HG03460 (cell line): Measurements from ENCODE around the gene DKKL1.
A peak's percentile ranks its signal among the peaks of the same experiment; 100 is the strongest.

Experiments used
- ATAC-seq: cut with Tn5 transposase; IDR thresholded peaks from one replicate; pipeline ENCODE4 v1.9.1; 2021; ENCODE audit not compliant: unreplicated experiment

The DKKL1 gene

GRCh38 chr19:49337267-49338022, 26.2 kb upstream of the DKKL1 start:
- ATAC-seq: no peak

DNA sequence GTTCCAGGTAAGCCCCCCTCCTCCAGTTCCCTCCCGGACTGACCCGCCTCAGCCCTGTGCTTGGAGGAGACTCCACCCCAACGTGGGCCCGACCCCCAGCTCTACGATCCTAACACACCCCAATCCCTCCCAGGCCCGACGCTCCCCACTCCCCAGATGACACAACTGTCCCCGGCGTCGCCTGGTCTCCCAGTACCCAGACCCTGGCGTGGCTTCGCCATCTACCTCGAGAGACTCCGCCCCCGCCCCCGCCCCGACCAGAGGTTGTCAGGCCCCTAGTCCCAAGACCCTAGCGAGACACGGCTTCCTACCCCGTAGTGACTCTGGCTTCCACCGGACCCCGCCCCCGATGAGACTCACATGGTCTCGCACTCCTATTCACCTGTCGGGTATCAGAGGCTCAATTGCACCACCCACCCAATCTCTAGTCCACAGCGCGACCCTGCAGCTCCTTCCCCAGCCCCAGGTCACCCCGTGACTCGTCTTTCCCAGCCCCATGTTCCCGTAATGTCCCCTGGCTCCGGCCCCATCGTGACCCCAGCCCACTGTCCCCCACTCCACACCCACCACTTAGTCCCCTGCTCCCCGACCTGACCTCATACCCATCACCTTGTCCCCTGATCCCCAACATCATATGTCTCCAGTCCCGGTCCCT, 25.5 kb upstream of the DKKL1 start:
- no peak for ATAC-seq

DNA sequence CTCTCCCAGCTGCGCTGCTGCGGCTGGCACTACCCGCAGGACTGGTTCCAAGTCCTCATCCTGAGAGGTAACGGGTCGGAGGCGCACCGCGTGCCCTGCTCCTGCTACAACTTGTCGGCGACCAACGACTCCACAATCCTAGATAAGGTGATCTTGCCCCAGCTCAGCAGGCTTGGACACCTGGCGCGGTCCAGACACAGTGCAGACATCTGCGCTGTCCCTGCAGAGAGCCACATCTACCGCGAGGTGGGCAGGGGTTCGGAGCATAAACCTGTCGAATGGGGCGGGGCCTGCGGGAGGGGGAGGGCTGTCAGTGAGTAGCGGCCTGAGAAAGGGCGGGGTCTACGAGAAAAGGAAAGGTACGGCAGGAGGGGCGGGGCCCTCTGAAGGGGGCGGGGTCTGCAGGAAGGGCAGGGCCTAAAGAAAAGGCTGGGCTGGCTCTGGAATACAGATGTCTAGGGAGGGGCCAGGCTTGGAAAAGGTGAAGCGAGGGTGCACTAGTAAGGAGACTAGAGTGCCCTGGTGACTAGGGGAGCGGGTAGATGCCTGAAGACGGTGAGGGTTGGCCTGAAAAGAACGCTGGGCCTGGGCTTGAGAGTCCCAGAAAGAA, 24.9 kb upstream of the DKKL1 start:
- no peak for ATAC-seq

DNA sequence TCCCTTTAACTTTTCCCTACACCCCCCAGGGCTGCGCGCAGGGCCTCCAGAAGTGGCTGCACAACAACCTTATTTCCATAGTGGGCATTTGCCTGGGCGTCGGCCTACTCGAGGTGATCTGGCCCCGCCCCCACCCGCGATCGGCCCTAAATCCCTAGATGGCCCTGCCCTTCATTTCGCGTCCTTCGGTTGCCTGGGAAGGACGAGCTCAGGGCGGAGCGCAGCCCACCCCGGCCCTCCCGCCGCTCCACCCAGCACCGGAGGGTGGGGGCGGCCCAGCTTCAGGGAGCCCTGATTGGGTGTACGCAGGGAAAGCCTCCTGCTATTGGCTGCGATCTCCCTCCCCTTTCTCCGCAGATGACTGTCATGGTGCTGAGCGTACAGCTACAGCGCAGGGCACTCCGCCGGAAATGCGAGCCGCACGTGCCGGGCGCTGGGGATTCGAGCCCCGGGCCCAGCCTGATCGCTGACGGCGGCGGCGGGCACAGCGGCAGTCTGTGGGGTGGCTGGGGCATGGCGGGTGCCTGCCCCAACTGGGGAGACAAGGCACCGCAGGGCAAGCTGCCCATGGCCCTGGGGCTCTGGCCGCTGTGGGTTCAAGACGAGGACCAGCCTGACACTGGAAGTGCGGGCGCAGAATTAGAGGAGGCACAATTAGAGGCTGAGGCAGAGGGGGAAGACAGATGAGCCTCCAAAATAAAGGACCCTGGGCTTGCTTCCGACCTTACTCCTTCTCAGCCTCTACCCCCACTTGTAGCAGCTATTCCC, 24.2 kb upstream of the DKKL1 start:
- no peak for ATAC-seq

DNA sequence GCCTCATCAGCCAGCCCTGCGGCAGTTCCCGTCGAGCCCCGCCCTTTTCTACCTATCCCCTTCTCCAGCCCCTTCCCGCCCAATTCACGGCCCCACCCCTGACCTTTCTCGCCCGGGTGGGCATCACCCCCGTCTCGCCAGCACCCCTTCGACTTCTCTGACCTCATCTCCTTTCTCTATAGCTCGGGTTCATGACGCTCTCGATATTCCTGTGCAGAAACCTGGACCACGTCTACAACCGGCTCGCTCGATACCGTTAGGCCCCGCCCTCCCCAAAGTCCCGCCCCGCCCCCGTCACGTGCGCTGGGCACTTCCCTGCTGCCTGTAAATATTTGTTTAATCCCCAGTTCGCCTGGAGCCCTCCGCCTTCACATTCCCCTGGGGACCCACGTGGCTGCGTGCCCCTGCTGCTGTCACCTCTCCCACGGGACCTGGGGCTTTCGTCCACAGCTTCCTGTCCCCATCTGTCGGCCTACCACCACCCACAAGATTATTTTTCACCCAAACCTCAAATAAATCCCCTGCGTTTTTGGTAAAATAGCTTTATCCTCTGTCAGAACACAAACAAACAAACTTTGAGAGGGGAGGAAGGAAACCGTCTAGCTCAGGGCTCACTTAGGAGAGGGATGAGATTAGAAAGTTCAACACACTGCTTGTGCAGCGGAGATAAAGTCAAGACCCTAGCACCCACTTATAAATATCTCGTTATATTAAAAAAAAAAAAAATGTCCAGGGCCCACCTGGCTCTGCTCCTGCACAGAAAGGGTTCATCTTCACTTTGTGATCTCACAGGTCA, 23.4 kb upstream of the DKKL1 start:
- peak; percentile 53 for ATAC-seq

DNA sequence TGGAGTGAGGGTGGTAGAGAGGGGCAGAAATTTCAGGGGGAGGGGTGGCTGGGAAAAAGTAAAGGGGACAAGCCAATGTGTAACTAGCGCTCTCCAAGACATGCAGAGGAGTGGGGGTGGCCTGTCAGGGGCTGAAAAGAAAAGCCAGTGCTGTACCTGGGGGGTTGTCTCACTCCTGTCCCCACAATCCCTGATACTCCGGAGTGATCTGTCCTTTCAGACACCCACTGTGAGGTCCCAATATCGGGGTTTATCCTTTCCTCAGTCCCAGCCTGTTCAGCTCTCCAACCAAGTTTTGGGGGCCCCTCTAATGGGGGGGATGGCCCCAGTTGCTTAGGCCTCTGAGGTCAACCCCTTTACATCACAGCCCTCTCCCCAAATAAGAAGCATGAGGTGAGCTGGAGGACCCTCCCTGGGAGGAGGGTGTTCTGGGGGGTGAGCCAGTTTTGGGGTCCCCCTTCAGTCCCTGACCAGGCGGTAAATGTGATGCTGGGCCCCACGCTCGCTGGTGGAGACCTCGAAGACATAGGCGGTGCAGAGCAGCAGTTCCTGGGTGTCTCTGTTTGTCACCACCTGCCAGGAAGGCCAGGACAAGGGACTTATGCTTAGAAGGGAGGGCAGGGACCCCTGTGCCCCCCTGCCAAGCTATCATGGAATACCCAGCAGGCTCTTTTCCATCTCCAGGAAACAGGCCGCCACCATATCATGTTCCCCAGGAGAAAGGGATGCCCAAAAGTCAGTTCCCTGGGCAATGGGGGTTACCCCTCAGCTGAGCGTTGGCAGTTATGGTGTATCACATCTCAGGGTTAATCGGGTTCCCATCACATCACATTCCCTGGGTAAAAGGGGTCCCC, 22.6 kb upstream of the DKKL1 start:
- ATAC-seq: no peak

DNA sequence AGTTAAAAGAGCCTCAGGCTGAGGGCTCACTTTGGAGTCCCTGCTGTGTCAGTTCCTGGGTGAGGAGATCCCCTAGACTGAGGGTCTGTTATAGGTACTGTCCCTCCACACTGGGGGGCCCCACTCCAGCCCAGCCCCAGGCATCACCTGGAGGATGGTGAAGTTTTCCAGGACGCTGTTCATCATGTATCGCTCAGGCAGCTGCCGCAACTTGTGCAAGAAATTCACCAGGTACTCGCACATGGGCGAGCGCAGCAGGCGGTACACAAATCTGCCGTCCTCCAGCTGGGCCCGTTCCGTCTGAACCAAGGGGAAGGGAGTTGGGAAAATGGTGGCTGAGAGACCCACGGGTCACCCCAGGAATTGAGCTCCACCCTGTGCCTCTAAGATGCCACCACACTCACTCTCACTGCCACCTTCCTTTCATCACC, 21.4 kb upstream of the DKKL1 start:
- ATAC-seq: no peak

GRCh38 chr19:49343123-49343522, 20.6 kb upstream of the DKKL1 start:
- no peak for ATAC-seq

GRCh38 chr19:49344505-49345423, 18.9 kb upstream of the DKKL1 start:
- ATAC-seq: no peak

- no peak for ATAC-seq
Measured at GRCh38 chr19:49347191-49347590, 16.5 kb upstream of the DKKL1 start.

DNA sequence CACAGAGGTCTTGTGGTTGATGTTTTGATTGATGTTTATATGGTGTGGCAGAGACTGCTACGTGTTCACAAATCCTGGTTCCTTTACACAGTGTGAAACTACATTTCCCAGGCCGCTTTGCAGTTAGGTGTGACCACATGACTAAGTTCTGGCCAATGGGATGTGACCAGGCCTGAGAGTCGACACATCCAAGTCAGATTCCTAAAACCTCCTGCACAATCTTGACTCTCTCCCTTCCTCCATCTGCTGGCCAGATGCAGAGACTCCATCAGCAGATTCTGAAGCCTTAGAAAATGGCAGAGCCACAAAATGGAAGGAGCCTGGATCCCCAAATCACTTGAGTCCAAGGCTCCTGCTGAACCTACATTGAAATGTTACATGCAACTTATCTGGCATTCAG, 15.8 kb upstream of the DKKL1 start:
- ATAC-seq: no peak

DNA sequence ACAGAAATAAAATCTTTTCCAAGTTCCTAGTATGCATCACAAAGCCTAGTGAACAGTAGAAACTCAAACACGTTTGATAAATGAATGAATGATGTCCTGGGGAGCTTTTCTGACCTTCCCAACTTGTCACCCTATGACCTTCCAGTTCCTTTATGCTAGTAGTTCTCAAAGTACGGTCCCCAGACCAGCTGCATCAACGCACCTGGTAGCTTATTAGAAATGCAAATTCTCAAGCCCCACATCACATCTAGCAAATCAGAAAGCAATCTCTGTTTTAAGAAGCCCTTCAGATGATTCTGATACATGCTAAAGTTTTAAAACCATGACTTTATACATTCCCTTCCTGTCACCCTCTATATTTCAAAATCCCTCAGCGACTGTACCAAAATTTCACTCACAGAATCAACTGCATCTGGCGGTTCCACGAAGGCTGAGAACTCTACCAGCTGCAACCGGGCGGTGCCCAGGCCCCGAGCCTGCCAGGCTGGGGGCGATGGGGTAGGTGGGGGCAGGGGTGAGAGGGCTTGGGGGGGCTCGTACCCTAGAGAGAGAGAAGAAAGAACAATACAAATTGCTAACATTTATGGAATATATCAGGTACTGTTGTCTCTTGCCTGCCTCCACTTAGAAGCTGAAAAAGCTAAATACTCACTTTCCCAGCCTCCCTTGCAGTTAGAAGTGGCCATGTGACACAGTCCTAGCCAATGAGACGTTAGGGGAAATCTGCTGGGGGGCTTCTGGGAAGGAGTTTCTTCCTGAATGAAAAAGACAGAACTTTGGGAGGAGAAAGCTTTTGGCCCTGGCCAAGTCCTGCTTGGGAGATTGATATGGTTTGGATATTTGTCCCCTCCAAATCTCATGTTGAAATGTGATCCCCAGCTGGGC, 15.1 kb upstream of the DKKL1 start:
- ATAC-seq: no peak

- ATAC-seq: no peak
Measured at GRCh38 chr19:49349567-49349966, 14.1 kb upstream of the DKKL1 start.

- no peak for ATAC-seq
Measured at GRCh38 chr19:49355909-49356353, 7.7 kb upstream of the DKKL1 start.

DNA sequence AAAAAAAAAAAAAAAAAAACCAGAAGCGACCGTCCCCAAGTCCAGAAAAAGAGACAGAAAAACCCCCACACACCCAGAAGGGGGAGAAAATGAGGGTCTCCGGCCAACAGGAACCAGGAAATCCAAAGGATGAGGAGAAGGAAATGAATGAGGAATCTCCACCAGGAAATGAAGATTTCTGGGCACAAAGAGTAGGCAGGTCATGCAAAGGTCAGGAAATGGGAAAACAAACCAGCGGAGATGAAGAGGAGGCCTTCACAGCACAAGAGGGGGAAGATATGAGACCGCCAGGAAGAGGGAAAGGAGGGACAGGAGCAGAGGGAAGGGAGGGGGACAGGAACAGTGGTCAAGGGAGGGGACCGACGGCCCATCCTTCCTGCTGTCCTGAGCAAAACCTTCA, 7.3 kb upstream of the DKKL1 start:
- no peak for ATAC-seq

DNA sequence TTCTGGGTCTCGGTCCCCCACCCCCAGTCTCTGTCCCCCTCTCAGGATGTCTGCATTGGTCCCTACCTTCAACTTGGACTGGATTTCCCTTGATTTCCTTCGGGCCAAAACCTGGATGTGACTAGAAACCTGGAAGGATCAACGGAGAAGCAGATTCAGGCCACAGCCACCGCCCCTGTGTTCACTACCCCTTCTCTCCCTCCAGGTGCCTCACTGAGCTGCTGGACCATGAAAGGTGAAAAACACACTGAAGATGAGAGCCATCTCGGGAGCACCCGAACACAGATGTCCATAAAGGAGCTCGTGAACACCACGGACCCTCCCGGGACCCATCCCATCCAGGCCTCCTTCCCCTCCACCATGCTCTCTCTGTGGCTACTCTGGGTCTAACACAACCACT, 6.5 kb upstream of the DKKL1 start:
- ATAC-seq: no peak
